ENCODE results near the gene HYI. TPM values are rescaled to one million over a fixed set of nuclear protein-coding genes. Genes with fewer than 3 reads are reported as not detected.

Gene HYI
- total RNA-seq, 1 experiment from 2014 or later, result 89.8 TPM

DNA sequence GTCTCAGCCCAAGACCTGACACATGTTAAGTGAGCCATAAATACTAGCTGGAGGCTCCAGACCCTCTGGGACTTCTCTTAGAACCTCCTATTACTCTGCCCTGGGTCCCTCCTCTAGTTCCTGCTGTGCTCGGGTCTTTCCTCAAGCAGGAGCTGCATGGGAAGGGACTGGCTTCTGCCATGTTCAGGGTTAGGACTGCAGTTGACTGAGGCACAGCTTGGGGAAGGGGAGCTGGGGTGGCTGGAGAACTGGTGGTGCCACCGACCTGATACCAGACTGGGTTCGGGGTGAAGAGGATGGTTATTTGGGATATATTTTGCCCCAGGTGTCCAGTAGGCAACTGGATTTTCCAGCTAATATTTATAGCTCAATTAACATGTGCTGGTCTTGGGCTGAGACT, 15.7 kb downstream of the HYI start:
- no peak for DNase-seq
- TF ChIP-seq EZH2phosphoT487 (IDR thresholded peaks at IDR 0.05; ENCODE audit: borderline replicate concordance, low read length) (no peak), EZH2 (IDR thresholded peaks at IDR 0.05; ENCODE audit: low read length, unreplicated experiment) (no peak)
- TF ChIP-seq, protein P1, sequence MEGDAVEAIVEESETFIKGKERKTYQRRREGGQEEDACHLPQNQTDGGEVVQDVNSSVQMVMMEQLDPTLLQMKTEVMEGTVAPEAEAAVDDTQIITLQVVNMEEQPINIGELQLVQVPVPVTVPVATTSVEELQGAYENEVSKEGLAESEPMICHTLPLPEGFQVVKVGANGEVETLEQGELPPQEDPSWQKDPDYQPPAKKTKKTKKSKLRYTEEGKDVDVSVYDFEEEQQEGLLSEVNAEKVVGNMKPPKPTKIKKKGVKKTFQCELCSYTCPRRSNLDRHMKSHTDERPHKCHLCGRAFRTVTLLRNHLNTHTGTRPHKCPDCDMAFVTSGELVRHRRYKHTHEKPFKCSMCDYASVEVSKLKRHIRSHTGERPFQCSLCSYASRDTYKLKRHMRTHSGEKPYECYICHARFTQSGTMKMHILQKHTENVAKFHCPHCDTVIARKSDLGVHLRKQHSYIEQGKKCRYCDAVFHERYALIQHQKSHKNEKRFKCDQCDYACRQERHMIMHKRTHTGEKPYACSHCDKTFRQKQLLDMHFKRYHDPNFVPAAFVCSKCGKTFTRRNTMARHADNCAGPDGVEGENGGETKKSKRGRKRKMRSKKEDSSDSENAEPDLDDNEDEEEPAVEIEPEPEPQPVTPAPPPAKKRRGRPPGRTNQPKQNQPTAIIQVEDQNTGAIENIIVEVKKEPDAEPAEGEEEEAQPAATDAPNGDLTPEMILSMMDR (conservative IDR thresholded peaks at IDR 0.05; ENCODE audit: low read depth, low read length), result no peak

GRCh38 chr1:43437031-43437973, 16.4 kb downstream of the HYI start:
- Histone ChIP-seq H3K9me2 (replicated peaks; ENCODE audit: low read length) (no peaks in the 10 kb centered on the region), H3K9ac (ENCODE audit: low read length) (no peak overlapping the region), H3K4me1 (ENCODE audit: insufficient read depth, low read length) (no peaks in the 10 kb centered on the region), H3K9me3 (ENCODE audit: low read length) (no peaks in the 10 kb centered on the region), H4K20me1 (ENCODE audit: low read length) (no peaks in the 10 kb centered on the region), H3K36me3 (ENCODE audit: low read depth, low read length) (peaks cover 3% of the 10 kb centered on the region), H2AFZ (ENCODE audit: low read length) (no peak overlapping the region), H3K4me2 (ENCODE audit: low read length) (no peak overlapping the region), H3F3A (ENCODE audit: low read length, unreplicated experiment) (no peaks in the 10 kb centered on the region), H3K27ac (ENCODE audit: low read length) (no peak overlapping the region), H3K27me3 (ENCODE audit: low read length) (no peaks in the 10 kb centered on the region), H3K79me2 (ENCODE audit: low read length) (no peaks in the 10 kb centered on the region), H3K4me3 (ENCODE audit: low read length) (no peak overlapping the region)
- no peak for DNase-seq
- POLR2A ChIA-PET (ENCODE audit: unreplicated experiment), result no interaction called here
- intact Hi-C loops (cut with micrococcal nuclease), result no loop called here
- CTCF ChIA-PET, result interaction anchor here (0.7 kb wide), 1 partner anchor 21 kb away, joined by 3 read pairs; no protein-coding TSS in a partner anchor
- TF ChIP-seq EZH2phosphoT487 (IDR thresholded peaks at IDR 0.05; ENCODE audit: borderline replicate concordance, low read length), result no peak
- TF ChIP-seq, protein P1 (conservative IDR thresholded peaks at IDR 0.05; ENCODE audit: low read depth, low read length), result no peak
- no peak for TF ChIP-seq EZH2 (IDR thresholded peaks at IDR 0.05; ENCODE audit: low read length, unreplicated experiment)
- BruUV-seq (replicated peaks), result no TSS peak
- no peak for ATAC-seq

More for the DNA sequence above, 15.7 kb downstream of the HYI start:
- Histone ChIP-seq H4K20me1 (ENCODE audit: low read length) (no peaks in the 10 kb centered on the region), H3K9ac (ENCODE audit: low read length) (no peak overlapping the region), H3K4me1 (ENCODE audit: insufficient read depth, low read length) (no peaks in the 10 kb centered on the region), H3K36me3 (ENCODE audit: low read depth, low read length) (no peaks in the 10 kb centered on the region; the same call in 1 of the 2 replicates), H3K9me3 (ENCODE audit: low read length) (no peaks in the 10 kb centered on the region), H3K4me3 (ENCODE audit: low read length) (no peak overlapping the region), H3K4me2 (ENCODE audit: low read length) (no peak overlapping the region), H3K27ac (ENCODE audit: low read length) (no peak overlapping the region), H2AFZ (ENCODE audit: low read length) (no peak overlapping the region), H3K27me3 (ENCODE audit: low read length) (no peaks in the 10 kb centered on the region), H3K79me2 (ENCODE audit: low read length) (no peaks in the 10 kb centered on the region), H3F3A (ENCODE audit: low read length, unreplicated experiment) (no peaks in the 10 kb centered on the region), H3K9me2 (replicated peaks; ENCODE audit: low read length) (no peaks in the 10 kb centered on the region)
- ATAC-seq, result no peak
- ChIA-PET CTCF (interaction anchor here (0.7 kb wide), 1 partner anchor 20 kb away, joined by 3 read pairs; no protein-coding TSS in a partner anchor), POLR2A (ENCODE audit: unreplicated experiment) (no interaction called here)
- no TSS peak for BruUV-seq (replicated peaks)
- intact Hi-C loops (cut with micrococcal nuclease), result no loop called here

- no peak for DNase-seq
- intact Hi-C loops (cut with micrococcal nuclease), result no loop called here
- CTCF ChIA-PET, result no interaction called here
- Histone ChIP-seq H3K4me3 (ENCODE audit: low read length) (no peak overlapping the region), H3K27me3 (ENCODE audit: low read length) (no peaks in the 10 kb centered on the region), H3F3A (ENCODE audit: low read length, unreplicated experiment) (no peaks in the 10 kb centered on the region), H3K4me1 (ENCODE audit: insufficient read depth, low read length) (no peaks in the 10 kb centered on the region), H3K9me2 (replicated peaks; ENCODE audit: low read length) (no peaks in the 10 kb centered on the region), H3K4me2 (ENCODE audit: low read length) (no peak overlapping the region), H3K36me3 (ENCODE audit: low read depth, low read length) (peaks cover 11% of the 10 kb centered on the region), H3K9me3 (ENCODE audit: low read length) (no peaks in the 10 kb centered on the region), H3K9ac (ENCODE audit: low read length) (no peak overlapping the region), H3K79me2 (ENCODE audit: low read length) (no peaks in the 10 kb centered on the region), H3K27ac (ENCODE audit: low read length) (no peak overlapping the region), H2AFZ (ENCODE audit: low read length) (no peak overlapping the region), H4K20me1 (ENCODE audit: low read length) (no peaks in the 10 kb centered on the region)
- POLR2A ChIA-PET (ENCODE audit: unreplicated experiment), result interaction anchor here (0.6 kb wide), 1 partner anchor 63 kb away, joined by 3 read pairs; no protein-coding TSS in a partner anchor
- ATAC-seq, result no peak
- no TSS peak for BruUV-seq (replicated peaks)
- TF ChIP-seq EZH2phosphoT487 (IDR thresholded peaks at IDR 0.05; ENCODE audit: borderline replicate concordance, low read length) (no peak), EZH2 (IDR thresholded peaks at IDR 0.05; ENCODE audit: low read length, unreplicated experiment) (no peak)
- TF ChIP-seq, protein P1 (conservative IDR thresholded peaks at IDR 0.05; ENCODE audit: low read depth, low read length), result no peak
Measured at GRCh38 chr1:43436371-43436770, 17.4 kb downstream of the HYI start.
